SK-N-SH (cell line): ENCODE results near the gene NCBP3.

Experiments used
- CTCF ChIP-seq: fragments of 200-600 bp; sonication (generic); IDR thresholded peaks from 2 replicates; pipeline ENCODE4 v1.6.1; 2017; ENCODE audit warnings: antibody characterized with exemption, mild to moderate bottlenecking, moderate library complexity
- EP300 ChIP-seq, 2 experiments: IDR thresholded peaks; 2 replicates each; pipeline versions ENCODE4 v1.4.0 to v1.6.1; 2012; ENCODE audit warnings: borderline replicate concordance in 1 of 2, low read depth in 1 of 2, low read length in 1 of 2
- FOXM1 ChIP-seq: IDR thresholded peaks from 2 replicates; pipeline ENCODE4 v1.4.0; 2012; ENCODE audit warnings: low read depth, mild to moderate bottlenecking
- IRF3 ChIP-seq: fragments of 150-350 bp; IDR thresholded peaks from 2 replicates; pipeline ENCODE4 v1.6.1; 2016; ENCODE audit warnings: mild to moderate bottlenecking, low read depth, low read length
- JUND ChIP-seq: IDR thresholded peaks from 2 replicates; pipeline ENCODE4 v1.4.0; 2012
- REST ChIP-seq: IDR thresholded peaks from 2 replicates; pipeline ENCODE4 v1.6.1; 2012; ENCODE audit warnings: mild to moderate bottlenecking, low read depth, low read length, moderate library complexity
- TAF1 ChIP-seq: IDR thresholded peaks from 2 replicates; pipeline ENCODE4 v1.6.1; 2012; ENCODE audit warnings: low read depth, mild to moderate bottlenecking, low read length, moderate library complexity, borderline replicate concordance
- TEAD4 ChIP-seq: IDR thresholded peaks from 2 replicates; pipeline ENCODE4 v1.4.0; 2012; ENCODE audit warnings: mild to moderate bottlenecking, borderline replicate concordance; ENCODE audit not compliant: insufficient read depth
- USF1 ChIP-seq: IDR thresholded peaks from 2 replicates; pipeline ENCODE4 v1.4.0; 2012; ENCODE audit warnings: low read depth, borderline replicate concordance

- TF ChIP-seq TAF1 (no peak), REST (no peak), CTCF (no peak), JUND (no peak), TEAD4 (no peak), USF1 (no peak), IRF3 (no peak), FOXM1 (no peak), EP300 (IDR thresholded peaks at IDR 0.05; ENCODE audit: borderline replicate concordance in 1 of 2, low read depth in 1 of 2, low read length in 1 of 2) (no peak)
These were observed 49.8 kb downstream of the NCBP3 start for GRCh38 chr17:3796110-3796821.
